ENCODE results near the gene TNNI2.

The TNNI2 gene

GRCh38 chr11:1829039-1829820 is 9.6 kb upstream of the TNNI2 start:
- no peak for TF ChIP-seq ZNF654 (tag by site-specific recombination; IDR thresholded peaks at IDR 0.05; ENCODE audit: low read depth)
- TF ChIP-seq ZFP3 (tag by site-specific recombination; IDR thresholded peaks at IDR 0.05; ENCODE audit: low read depth), result no peak
- TF ChIP-seq ZBTB26 (tag by site-specific recombination; optimal IDR thresholded peaks at IDR 0.05), result no peak
- TF ChIP-seq ZNF670 (tag by site-specific recombination; IDR thresholded peaks at IDR 0.05; ENCODE audit: low read depth), result no peak
- TF ChIP-seq ZNF514 (tag by site-specific recombination; IDR thresholded peaks at IDR 0.05), result no peak
- no peak for TF ChIP-seq ZFP41 (tag by site-specific recombination; IDR thresholded peaks at IDR 0.05; ENCODE audit: borderline replicate concordance)
- 0 out of 2 replicates have a peak, but pooled peaks have one; percentile 32 for TF ChIP-seq ZBTB20 (tag by site-specific recombination; IDR thresholded peaks at IDR 0.05)
- TF ChIP-seq ZNF660 (tag by site-specific recombination; IDR thresholded peaks at IDR 0.05), result no peak
- no peak for TF ChIP-seq ZFP37 (tag by site-specific recombination; IDR thresholded peaks at IDR 0.05)
- peak; percentile 94 for TF ChIP-seq SCRT2 (tag by site-specific recombination; IDR thresholded peaks at IDR 0.05)
- TF ChIP-seq ZNF76 (tag by site-specific recombination; IDR thresholded peaks at IDR 0.05; ENCODE audit: borderline replicate concordance, low read depth), result no peak
- no peak for TF ChIP-seq ZNF529 (tag by site-specific recombination; IDR thresholded peaks at IDR 0.05; ENCODE audit: insufficient replicate concordance)
- TF ChIP-seq ZSCAN30 (tag by site-specific recombination; IDR thresholded peaks at IDR 0.05), result no peak
- no peak for TF ChIP-seq ZNF132 (tag by site-specific recombination; IDR thresholded peaks at IDR 0.05; ENCODE audit: borderline replicate concordance)
- no peak for TF ChIP-seq ZNF513 (tag by site-specific recombination; IDR thresholded peaks at IDR 0.05)
- no peak for TF ChIP-seq ZBTB11 (tag by site-specific recombination; conservative IDR thresholded peaks at IDR 0.05; ENCODE audit: low read depth)
- peak; percentile 59 for TF ChIP-seq ZIC2 (tag by site-specific recombination; IDR thresholded peaks at IDR 0.05)
- no peak for TF ChIP-seq ZNF184 (tag by site-specific recombination; IDR thresholded peaks at IDR 0.05)
- no peak for TF ChIP-seq OVOL3 (tag by site-specific recombination; IDR thresholded peaks at IDR 0.05)
- TF ChIP-seq ZNF664 (tag by site-specific recombination; IDR thresholded peaks at IDR 0.05), result no peak
- no peak for TF ChIP-seq MYNN (tag by site-specific recombination; IDR thresholded peaks at IDR 0.05; ENCODE audit: borderline replicate concordance)
- no peak for TF ChIP-seq ZNF544 (tag by site-specific recombination; IDR thresholded peaks at IDR 0.05)
- peak; percentile 42; the same call in 1 of the 2 replicates for TF ChIP-seq SCRT1 (tag by site-specific recombination; IDR thresholded peaks at IDR 0.05; ENCODE audit: borderline replicate concordance)
- TF ChIP-seq ZSCAN4 (tag by site-specific recombination; IDR thresholded peaks at IDR 0.05), result no peak
- no peak for TF ChIP-seq ZBTB21 (tag by site-specific recombination; IDR thresholded peaks at IDR 0.05)
- TF ChIP-seq ZNF223 (tag by site-specific recombination; IDR thresholded peaks at IDR 0.05), result no peak
- TF ChIP-seq ZSCAN16 (tag by site-specific recombination; IDR thresholded peaks at IDR 0.05), result no peak
- Histone ChIP-seq H3K4me3 (ENCODE audit: low read depth, low read length) (no peak overlapping the region), H3K36me3 (ENCODE audit: control insufficient read depth in 2 of 2, insufficient read depth in 1 of 2, low read length in 2 of 2) (no peaks in the 10 kb centered on the region), H3K9me3 (ENCODE audit: control insufficient read depth, insufficient read depth, low read depth, low read length) (no peaks in the 10 kb centered on the region), H3K27ac (ENCODE audit: extremely low read depth, low read depth, low read length) (no peak overlapping the region), H3K4me1 (ENCODE audit: control insufficient read depth, insufficient read depth, low read length) (no peaks in the 10 kb centered on the region)
- ChIA-PET POLR2A (no interaction called here), CTCF (interaction anchor here (1.3 to 8.2 kb wide), 4 partner anchors 136 to 177 kb away, joined by 3 to 261 read pairs (median 67); no protein-coding TSS in a partner anchor)

All from HEK293 (cell line).